ENCODE results near the gene ACOT2.
"Not testable (repeated sequence)": the region's sequence is repeated elsewhere in the genome, so short reads cannot be mapped to it uniquely, and the experiment has no call there.

The ACOT2 gene

GRCh38 chr14:73568886-73569184 lies 178 bp upstream of the ACOT2 start:
- not testable (repeated sequence) for DNase-seq

DNA sequence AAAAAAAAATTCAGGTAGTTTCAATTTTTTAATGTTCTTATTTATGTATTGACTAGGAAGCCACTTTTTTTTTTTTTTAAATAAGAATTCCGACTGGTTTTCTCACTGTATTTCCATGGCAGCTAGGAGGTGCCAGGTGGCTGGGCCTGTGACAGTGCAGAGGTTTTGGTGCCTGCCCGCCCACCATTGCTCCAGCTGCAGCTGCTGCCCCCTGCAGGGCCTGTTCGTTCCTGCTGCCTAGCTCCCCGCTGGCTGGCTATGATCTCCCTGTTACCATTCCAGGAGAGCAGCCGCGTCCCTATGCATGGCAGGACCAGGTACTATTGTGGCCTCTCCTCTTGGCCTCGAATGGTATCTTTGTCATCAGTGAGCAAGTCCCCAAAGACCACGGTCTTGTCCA lies 1.9 kb downstream of the ACOT2 start:
- not testable (repeated sequence) for DNase-seq

DNA sequence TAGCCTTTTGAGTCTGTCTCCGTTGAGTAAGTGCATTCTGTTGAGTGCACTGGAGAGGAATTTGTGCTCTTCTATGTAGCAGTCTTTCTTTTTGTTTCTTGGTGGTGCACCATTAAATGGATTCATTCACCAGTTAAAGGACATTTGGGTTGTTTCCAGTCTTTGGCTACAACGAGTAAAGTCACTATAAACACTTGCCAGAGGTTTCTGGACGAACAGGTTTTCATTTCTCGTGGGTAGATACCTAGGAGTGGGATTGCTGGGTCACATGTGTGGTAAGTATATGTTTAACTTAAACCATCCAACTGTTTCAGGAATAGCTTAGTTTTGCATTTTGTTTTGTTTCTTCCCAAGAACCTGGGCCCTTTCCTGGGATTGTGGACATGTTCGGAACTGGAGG lies 4.0 kb downstream of the ACOT2 start:
- not testable (repeated sequence) for DNase-seq

- DNase-seq = not testable (repeated sequence)
These were observed 4.7 kb downstream of the ACOT2 start for GRCh38 chr14:73573740-73574139.

- DNase-seq = not testable (repeated sequence)
These were observed 5.2 kb downstream of the ACOT2 start for GRCh38 chr14:73574251-73574650.

- no peak for DNase-seq
These were observed 7.4 kb downstream of the ACOT2 start for GRCh38 chr14:73576391-73576790.

- DNase-seq = not testable (repeated sequence)
These were observed 8.2 kb downstream of the ACOT2 start for GRCh38 chr14:73577214-73577613.

GRCh38 chr14:73582102-73582979 lies 13.3 kb downstream of the ACOT2 start:
- not testable (repeated sequence) for DNase-seq

DNA sequence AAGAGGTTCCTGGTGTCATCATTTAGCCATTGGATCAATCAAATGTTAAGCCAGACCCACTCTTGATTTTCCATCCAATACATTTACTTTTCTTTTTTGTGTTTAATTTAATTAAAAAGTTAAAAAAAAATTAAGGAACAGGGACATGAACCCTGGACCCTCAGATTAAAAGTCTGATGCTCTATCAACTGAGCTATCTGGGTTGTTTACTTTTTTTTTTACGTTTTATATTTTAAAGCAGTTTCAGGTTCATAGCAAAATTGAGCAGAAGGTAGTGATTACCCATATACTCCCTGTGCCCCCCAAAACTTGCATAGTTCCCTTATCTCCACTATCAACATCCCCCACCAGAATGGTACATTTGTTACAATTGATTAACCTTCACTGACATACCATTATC lies 19.7 kb downstream of the ACOT2 start:
- DNase-seq = no peak

DNA sequence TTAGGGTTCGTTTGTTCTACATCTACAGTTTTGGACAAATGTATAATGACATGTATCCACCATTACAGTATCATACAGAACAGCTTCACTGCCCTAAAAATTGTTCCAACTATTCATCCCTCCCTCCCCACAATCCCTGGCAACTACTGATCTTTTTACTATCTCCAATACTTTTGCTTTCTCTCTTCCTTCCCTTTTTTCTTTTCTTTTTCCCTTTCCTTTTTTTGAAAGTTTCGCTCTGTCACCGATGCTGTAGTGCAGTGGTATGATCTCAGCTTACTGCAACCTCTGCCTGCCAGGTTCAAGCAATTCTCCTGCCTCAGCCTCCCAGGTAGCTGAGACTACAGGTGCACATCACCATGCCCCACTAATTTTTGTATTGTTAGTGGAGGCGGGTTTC lies 20.1 kb downstream of the ACOT2 start:
- no peak for DNase-seq

DNA sequence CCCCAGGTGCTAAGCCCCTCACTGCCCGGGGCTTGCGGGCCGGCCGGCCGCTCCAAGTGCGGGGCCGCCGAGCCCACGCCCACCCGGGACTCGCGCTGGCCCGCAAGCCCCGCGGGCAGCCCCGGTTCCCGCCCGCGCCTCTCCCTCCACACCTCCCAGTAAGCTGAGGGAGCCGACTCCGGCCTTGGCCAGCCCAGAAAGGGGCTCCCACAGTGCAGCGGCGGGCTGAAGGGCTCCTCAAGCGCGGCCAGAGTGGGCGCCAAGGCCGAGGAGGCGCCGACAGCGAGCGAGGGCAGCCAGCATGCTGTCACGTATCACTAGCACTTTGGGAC lies 21.6 kb downstream of the ACOT2 start:
- DNase-seq = not testable (repeated sequence)

DNA sequence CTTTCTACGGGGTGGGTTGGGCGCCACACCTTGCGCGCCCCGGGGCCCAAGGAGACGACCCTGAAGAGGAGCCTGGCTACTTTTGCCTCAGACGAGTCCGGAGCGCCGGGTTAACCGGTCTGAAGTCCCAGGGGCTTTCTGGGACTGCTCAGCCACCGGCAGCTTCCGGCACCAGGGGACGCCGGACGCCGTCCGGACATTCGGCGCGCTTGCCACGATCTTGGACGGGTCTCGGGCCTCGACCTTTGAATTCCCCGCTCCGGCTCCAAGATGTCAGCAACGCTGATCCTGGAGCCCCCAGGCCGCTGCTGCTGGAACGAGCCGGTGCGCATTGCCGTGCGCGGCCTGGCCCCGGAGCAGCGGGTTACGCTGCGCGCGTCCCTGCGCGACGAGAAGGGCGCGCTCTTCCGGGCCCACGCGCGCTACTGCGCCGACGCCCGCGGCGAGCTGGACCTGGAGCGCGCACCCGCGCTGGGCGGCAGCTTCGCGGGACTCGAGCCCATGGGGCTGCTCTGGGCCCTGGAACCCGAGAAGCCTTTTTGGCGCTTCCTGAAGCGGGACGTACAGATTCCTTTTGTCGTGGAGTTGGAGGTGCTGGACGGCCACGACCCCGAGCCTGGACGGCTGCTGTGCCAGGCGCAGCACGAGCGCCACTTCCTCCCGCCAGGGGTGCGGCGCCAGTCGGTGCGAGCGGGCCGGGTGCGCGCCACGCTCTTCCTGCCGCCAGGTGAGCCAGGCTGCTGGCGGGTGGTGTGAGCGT lies 22.9 kb downstream of the ACOT2 start, which contains the start of gene ACOT4:
ACOT4 (plus strand) TSS at position 184 of the 760 bp plus-strand sequence; CDS start at position 271, 87 bp downstream.
- no peak for DNase-seq

DNA sequence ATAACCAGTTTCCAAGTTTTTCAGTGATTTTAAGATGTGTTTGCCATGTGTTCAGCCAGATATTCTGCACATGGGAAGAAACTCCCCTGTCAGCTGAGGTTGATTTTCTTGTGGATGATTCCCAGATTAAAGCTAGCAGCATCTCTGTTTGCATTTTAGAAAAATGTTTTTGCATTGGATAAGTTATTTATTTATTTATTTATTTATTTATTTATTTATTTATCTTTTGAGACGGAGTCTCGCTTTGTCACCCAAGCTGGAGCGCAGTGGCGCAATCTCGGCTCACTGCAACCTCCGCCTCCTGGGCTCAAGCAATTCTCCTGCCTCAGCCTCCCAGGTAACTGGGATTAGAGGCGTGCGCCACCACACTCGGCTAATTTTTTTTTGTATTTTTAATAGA lies 25.5 kb downstream of the ACOT2 start:
- no peak for DNase-seq

DNA sequence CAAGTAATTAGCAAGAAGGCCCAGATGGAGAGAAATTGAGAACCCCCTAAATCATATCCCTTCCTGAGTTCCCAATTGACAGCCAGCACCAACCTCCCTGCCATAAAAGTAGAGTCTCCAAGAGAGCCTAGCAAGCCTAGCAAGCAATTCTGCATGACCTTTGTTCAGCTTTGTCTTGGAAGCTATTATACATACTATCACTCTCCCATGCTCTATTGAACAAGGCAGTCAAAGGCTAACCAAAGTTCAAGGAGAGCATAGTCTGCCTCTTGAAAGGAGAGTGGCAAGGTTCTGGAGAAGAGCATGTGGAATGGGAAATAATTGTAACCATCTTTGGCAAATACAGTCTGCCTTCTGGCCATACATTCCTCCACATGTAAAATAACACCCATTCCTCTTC lies 30.5 kb downstream of the ACOT2 start:
- no peak for DNase-seq

GRCh38 chr14:73602994-73603393 lies 34.0 kb downstream of the ACOT2 start:
- no peak for DNase-seq

- no peak for DNase-seq
These were observed 37.3 kb downstream of the ACOT2 start for GRCh38 chr14:73606271-73606670.

DNA sequence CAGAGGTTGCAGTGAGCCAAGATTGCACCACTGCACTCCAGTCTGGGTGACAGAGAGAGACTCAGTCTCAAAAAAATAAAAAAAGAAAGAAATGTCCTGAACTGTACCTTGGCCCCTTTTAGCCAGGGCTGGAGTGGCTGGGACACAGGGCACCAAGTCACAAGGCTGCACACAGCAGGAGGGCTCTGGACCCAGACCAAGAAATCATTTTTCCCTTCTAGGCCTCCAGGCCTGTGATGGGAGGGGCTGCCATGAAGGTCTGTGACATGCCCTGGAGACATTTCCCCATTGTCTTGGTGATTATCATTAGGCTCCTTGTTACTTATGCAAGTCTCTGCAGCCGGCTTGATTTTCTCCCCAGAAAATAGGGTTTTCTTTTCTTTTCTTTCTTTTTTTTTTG lies 38.2 kb downstream of the ACOT2 start:
- DNase-seq = no peak

DNA sequence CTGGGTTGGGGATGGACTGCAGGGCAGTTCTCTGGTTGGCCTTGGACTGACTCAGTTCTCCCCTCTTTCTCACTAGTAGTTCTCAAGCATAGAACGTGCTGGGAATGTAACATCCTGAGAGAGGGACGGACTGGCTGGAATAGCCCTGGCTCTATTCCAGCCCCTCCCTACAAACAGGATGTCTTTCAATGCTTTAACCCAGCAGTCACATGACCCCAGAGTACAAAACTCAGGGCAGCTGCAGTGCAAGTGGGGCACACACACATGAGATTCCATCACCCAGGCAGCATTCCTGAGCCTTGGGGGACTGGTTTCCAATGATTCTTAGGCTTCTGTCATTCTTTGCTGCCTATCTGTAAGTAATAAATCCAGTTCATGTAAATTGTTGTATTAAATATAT lies 41.7 kb downstream of the ACOT2 start:
- no peak for DNase-seq

GRCh38 chr14:73612339-73613045 lies 43.5 kb downstream of the ACOT2 start, which contains the start of gene ACOT6:
Gene ACOT6, plus strand, starts transcription at chr14:73612517. Its CDS starts 55 bp downstream, at chr14:73612572.
- DNase-seq = no peak

DNA sequence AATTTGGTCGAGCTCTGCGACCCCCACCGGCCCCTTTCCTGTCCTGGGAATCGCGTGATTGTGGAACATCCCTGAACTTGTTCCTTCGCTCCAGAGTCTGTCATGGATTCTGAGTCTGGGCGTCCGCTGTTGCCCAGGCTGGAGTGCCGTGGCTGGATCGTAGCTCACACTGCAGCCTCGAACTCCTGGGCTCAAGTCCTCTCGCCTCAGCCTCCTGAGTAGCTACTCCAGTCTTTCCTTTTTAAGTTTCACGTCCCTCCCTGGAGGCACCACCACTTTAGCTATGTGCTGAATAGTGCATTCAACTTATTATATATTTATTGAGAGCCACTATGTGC lies 44.0 kb downstream of the ACOT2 start:
- DNase-seq = no peak

- no peak for DNase-seq
These were observed 44.5 kb downstream of the ACOT2 start for GRCh38 chr14:73613419-73613963.

DNA sequence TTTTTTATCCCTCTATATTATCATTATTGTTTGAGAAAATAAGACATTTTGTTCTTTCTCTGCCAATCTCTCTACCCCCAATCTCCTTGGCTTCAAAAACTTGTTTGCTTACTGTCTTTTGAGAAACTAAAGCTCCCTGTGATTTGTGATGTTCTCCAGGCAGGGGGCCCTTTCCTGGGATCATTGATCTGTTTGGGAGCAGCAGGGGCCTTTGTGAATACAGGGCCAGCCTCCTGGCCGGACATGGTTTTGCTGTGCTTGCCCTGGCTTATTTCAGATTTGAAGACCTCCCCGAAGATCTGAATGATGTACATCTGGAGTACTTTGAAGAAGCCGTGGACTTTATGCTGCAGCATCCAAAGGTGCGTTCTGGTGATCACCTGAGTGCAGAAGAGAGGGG lies 47.8 kb downstream of the ACOT2 start:
- DNase-seq = no peak

DNA sequence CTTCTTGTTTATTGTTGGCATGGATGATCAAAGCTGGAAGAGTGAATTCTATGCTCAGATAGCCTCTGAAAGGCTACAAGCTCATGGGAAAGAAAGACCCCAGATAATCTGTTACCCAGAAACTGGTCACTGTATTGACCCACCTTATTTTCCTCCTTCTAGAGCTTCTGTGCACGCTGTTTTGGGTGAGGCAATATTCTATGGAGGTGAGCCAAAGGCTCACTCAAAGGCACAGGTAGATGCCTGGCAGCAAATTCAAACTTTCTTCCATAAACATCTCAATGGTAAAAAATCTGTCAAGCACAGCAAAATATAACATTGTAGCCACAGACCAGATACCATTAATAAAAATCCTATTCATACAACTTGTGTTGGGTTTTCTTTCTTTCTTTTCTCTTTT lies 50.5 kb downstream of the ACOT2 start:
- no peak for DNase-seq
